CD8-positive, alpha-beta memory T cell (primary cell): ENCODE measurements around the gene PLIN5. TPM values are rescaled to one million over a fixed set of nuclear protein-coding genes. Genes with fewer than 3 reads are reported as not detected.

Experiments used
- CTCF ChIA-PET: fragments of 350-600 bp; sonication (Branson Sonifier 250); formaldehyde crosslinking; loops from one replicate; lab custom pipeline; 2021; ENCODE audit warnings: antibody characterized with exemption; lab: Charles Lee
- POLR2A ChIA-PET: fragments of 350-600 bp; sonication (Branson Sonifier 250); formaldehyde crosslinking; loops from one replicate; lab custom pipeline; 2021; ENCODE audit warnings: antibody characterized with exemption; lab: Charles Lee
- DNase-seq, 5 donors: peaks; one replicate each; pipeline versions ENCODE4 v3.0.0 to v3.0.0-alpha.2; 2020 to 2022; ENCODE audit warnings: mixed read lengths in 1 of 5
- H3K27ac ChIP-seq: one replicate; pipeline ENCODE4 v1.7.0; 2013; ENCODE audit warnings: low read depth, mild to moderate bottlenecking, low read length, moderate library complexity
- H3K27me3 ChIP-seq: 2 replicates; pipeline ENCODE4 v1.7.0; 2013; ENCODE audit warnings: low read length, mild to moderate bottlenecking; ENCODE audit not compliant: insufficient read depth, poor library complexity, severe bottlenecking
- H3K36me3 ChIP-seq: 2 replicates; pipeline ENCODE4 v1.7.0; 2013; ENCODE audit warnings: mild to moderate bottlenecking, low read length, moderate library complexity; ENCODE audit not compliant: insufficient read depth
- H3K4me1 ChIP-seq: 2 replicates; pipeline ENCODE4 v1.7.0; 2013; ENCODE audit warnings: mild to moderate bottlenecking, low read length, moderate library complexity; ENCODE audit not compliant: insufficient read depth
- H3K4me3 ChIP-seq: 2 replicates; pipeline ENCODE4 v1.7.0; 2013; ENCODE audit warnings: mild to moderate bottlenecking, low read length
- H3K9me3 ChIP-seq: 2 replicates; pipeline ENCODE4 v1.7.0; 2013; ENCODE audit warnings: mild to moderate bottlenecking, low read length
- H3K27ac Mint-ChIP-seq, 8 donors: one replicate each; pipeline ENCODE4 v1.8.0; 2020 to 2021; ENCODE audit warnings: mixed read lengths in 8 of 8, mild to moderate bottlenecking in 6 of 8, inconsistent platforms in 3 of 8, moderate library complexity in 3 of 8
- H3K27me3 Mint-ChIP-seq, 2 donors: one replicate each; pipeline ENCODE4 v1.8.0; 2020 to 2021; ENCODE audit warnings: mixed read lengths in 2 of 2, mild to moderate bottlenecking in 1 of 2, moderate library complexity in 1 of 2
- H3K36me3 Mint-ChIP-seq, 3 donors: one replicate each; pipeline ENCODE4 v1.8.0; 2020 to 2021; ENCODE audit warnings: mixed read lengths in 3 of 3, inconsistent platforms in 1 of 3, mild to moderate bottlenecking in 1 of 3
- H3K4me1 Mint-ChIP-seq, 3 donors: one replicate each; pipeline ENCODE4 v1.8.0; 2020 to 2021; ENCODE audit warnings: mixed read lengths in 3 of 3, inconsistent platforms in 1 of 3, mild to moderate bottlenecking in 1 of 3
- H3K4me3 Mint-ChIP-seq, 7 donors: one replicate each; pipeline ENCODE4 v1.8.0; 2020 to 2021; ENCODE audit warnings: mixed read lengths in 7 of 7, mild to moderate bottlenecking in 6 of 7, moderate library complexity in 4 of 7, inconsistent platforms in 2 of 7
- H3K9me3 Mint-ChIP-seq, 5 donors: one replicate each; pipeline ENCODE4 v1.8.0; 2020 to 2022; ENCODE audit warnings: mixed read lengths in 5 of 5, mild to moderate bottlenecking in 3 of 5, moderate library complexity in 2 of 5, inconsistent platforms in 1 of 5
- polyA plus RNA-seq: library from polyadenylated mRNA; unstranded; fragments of 300-500 nt; fragmentation: Illumina TruSeq; gene quantifications from one replicate; pipeline ENCODE4 v1.2.3, GENCODE V29; 2021
- total RNA-seq, 2 experiments: library from RNA; stranded (reverse); gene quantifications; one replicate each; pipeline ENCODE4 v1.2.3, GENCODE V29; 2021

Gene PLIN5
- total and polyA plus RNA-seq, 3 experiments from 2014 or later, result 0.29 TPM; not detected in 2

DNA sequence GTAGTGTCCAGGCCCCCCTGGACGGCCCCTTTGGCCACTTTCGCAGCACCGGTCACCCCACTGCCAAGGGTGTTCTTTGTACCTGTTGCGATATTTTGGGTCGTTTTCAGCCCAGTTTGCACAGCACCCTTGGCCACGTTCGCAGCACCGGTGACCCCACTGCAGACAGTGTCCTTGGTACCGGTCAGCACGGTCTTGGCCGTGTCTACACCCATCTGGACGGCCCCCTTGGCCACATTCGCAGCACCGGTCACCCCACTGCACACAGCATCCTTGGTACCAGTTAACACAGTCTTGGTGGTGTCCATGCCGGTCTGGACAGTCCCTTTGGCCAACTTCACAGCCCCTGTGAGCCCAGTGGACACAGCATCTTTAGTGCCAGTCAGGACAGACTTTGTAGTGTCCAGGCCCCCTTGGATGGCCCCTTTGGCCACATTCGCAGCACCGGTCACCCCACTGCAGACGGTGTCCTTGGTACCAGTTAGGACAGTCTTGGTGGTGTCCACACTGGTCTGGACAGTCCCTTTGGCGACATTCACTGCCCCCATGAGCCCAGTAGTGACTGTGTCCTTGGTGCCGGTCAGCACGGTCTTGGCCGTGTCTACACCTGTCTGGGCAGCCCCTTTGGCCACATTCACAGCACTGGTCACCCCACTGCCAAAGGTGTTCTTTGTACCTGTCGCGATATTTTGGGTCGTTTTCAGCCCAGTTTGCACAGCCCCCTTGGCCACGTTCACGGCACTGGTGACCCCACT is 23.5 kb downstream of the PLIN5 start:
- Histone ChIP-seq H3K4me3 (no peak overlapping the region), H3K27me3 (no peaks in the 10 kb centered on the region), H3K36me3 (no peaks in the 10 kb centered on the region), H3K27ac (no peak overlapping the region), H3K4me1 (no peaks in the 10 kb centered on the region), H3K9me3 (no peaks in the 10 kb centered on the region)
- Mint-ChIP-seq H3K9me3 (no peaks in the 10 kb centered on the region), H3K4me1 (no peaks in the 10 kb centered on the region), H3K27me3 (no peaks in the 10 kb centered on the region), H3K4me3 (no peak overlapping the region), H3K36me3 (peaks cover 0 to 3% (median 0%) of the 10 kb centered on the region in 3 donors), H3K27ac (no peak overlapping the region)
- no peak for DNase-seq
- ChIA-PET POLR2A (no interaction called here), CTCF (no interaction called here)

DNA sequence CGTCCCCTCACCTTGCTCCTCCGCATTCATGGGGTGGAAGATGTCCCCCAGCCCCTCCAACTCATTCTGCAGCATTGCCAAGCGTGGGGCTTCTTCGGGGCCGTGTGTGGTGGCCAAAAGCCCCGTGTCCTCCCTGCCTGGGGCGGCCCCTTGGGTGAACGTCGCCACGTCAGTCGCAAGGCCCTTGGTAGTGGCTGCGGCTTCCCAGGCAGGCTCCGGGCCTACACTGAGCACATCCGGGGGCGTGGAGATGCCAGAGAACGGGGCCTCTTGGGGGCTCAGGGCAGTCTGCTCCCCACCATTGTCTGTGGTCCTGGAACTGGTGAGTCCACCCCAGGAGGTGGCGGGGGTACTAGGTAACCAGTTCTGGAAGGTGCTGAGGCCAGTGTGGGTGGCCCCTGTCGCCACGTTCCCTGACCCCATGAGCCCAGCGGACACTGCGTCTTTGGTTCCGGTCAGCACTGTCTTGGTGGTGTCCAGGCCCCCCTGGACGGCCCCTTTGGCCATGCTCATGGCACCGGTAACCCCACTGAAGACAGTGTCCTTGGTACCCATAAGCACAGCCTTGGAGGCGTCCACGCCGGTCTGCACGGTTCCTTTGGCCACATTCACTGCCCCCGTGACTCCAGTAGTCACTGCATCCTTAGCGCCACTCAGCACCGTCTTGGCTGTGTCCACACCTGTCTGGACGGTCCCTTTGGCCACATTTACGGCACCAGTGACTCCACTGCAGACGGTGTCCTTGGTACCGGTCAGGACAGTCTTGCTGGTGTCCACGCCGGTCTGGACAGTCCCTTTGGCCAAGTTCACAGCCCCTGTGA is 24.4 kb downstream of the PLIN5 start:
- ChIA-PET POLR2A (no interaction called here), CTCF (no interaction called here)
- H3K4me3 ChIP-seq, result no peak overlapping the region
- no peak overlapping the region for H3K27ac Mint-ChIP-seq
- H3K9me3 ChIP-seq, result no peaks in the 10 kb centered on the region
- DNase-seq, result no peak
- no peaks in the 10 kb centered on the region for H3K9me3 Mint-ChIP-seq
- no peaks in the 10 kb centered on the region for H3K36me3 ChIP-seq
- no peak overlapping the region for H3K4me3 Mint-ChIP-seq
- H3K4me1 Mint-ChIP-seq, result no peaks in the 10 kb centered on the region
- H3K27me3 ChIP-seq, result no peaks in the 10 kb centered on the region
- no peaks in the 10 kb centered on the region for H3K27me3 Mint-ChIP-seq
- peaks cover 3 to 9% (median 4%) of the 10 kb centered on the region in 3 donors for H3K36me3 Mint-ChIP-seq
- no peak overlapping the region for H3K27ac ChIP-seq
- H3K4me1 ChIP-seq, result no peaks in the 10 kb centered on the region

DNA sequence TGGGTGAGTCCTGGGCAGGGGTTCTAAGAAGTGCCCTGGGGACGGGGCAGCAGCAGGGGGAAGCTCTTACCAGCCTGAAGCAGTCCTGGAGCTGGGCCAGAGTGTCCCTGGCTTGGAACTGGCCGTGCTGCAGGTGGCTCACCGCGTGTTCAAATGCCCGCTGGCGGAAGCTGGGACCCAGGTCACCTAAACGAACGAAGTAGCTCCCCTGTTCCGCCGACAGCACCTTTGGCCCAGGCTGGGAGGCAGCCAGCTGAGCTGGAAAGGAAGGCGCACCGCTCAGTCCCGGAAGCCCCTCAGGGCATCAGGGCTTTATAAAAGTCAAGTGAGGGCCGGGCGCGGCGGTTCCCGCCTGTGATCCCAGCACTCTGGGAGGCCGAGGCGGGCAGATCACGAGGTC is 26.3 kb downstream of the PLIN5 start:
- Histone ChIP-seq H3K4me1 (no peaks in the 10 kb centered on the region), H3K9me3 (no peaks in the 10 kb centered on the region), H3K27ac (no peak overlapping the region), H3K36me3 (no peaks in the 10 kb centered on the region), H3K27me3 (no peaks in the 10 kb centered on the region), H3K4me3 (no peak overlapping the region)
- Mint-ChIP-seq H3K36me3 (peaks cover 3 to 20% (median 4%) of the 10 kb centered on the region in 3 donors), H3K4me1 (no peaks in the 10 kb centered on the region), H3K27ac (no peak overlapping the region), H3K27me3 (no peaks in the 10 kb centered on the region), H3K9me3 (no peaks in the 10 kb centered on the region), H3K4me3 (no peak overlapping the region)
- no peak for DNase-seq
- ChIA-PET POLR2A (no interaction called here), CTCF (no interaction called here)

DNA sequence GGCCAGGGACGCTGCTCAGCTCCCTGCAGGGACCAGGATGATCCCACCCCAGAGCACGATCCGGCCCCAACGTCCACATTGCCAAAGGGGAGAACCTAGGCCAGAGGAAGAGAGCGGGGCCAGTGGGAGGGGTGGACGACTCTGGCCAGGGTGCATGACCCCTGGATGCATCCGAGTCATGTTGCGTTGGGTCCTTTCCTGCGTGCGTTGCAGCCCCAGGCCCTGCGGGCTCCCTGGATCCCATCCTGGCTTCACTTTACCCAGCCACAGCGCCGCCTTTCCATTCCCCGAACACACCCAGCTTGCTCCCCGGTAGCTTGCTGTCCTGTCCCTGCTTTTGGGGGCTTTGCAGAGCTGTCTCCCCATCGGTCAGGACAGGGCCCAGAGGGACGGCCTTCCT is 27.2 kb downstream of the PLIN5 start:
- Histone ChIP-seq H3K27ac (no peak overlapping the region), H3K4me3 (no peak overlapping the region), H3K9me3 (no peaks in the 10 kb centered on the region), H3K27me3 (no peaks in the 10 kb centered on the region), H3K36me3 (no peaks in the 10 kb centered on the region), H3K4me1 (no peaks in the 10 kb centered on the region)
- Mint-ChIP-seq H3K27me3 (no peaks in the 10 kb centered on the region), H3K27ac (no peak overlapping the region), H3K4me3 (no peak overlapping the region), H3K9me3 (no peaks in the 10 kb centered on the region), H3K36me3 (peaks cover 3 to 23% (median 4%) of the 10 kb centered on the region in 3 donors), H3K4me1 (no peaks in the 10 kb centered on the region)
- ChIA-PET CTCF (no interaction called here), POLR2A (no interaction called here)
- DNase-seq, result no peak

DNA sequence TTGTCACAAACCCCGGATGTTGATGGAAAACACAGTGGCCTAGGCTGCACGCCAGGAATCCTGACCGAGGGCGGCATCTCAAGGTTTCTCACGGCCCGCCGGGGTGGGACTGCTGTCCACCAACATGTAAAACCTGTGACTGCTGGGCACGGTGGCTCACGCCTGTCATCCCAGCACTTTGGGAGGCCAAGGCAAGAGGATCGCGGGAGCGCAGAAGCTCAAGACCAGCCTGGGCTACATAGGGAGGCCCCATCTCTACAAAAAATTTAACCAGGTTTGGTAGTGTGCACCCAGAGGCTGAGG is 27.9 kb downstream of the PLIN5 start:
- CTCF ChIA-PET, result no interaction called here
- Mint-ChIP-seq H3K4me3 (no peak overlapping the region), H3K4me1 (no peaks in the 10 kb centered on the region), H3K27me3 (no peaks in the 10 kb centered on the region), H3K27ac (no peak overlapping the region), H3K9me3 (no peaks in the 10 kb centered on the region), H3K36me3 (peaks cover 3 to 30% (median 4%) of the 10 kb centered on the region in 3 donors)
- H3K9me3 ChIP-seq, result no peaks in the 10 kb centered on the region
- no peak for DNase-seq
- H3K4me1 ChIP-seq, result no peaks in the 10 kb centered on the region
- H3K36me3 ChIP-seq, result no peaks in the 10 kb centered on the region
- H3K27ac ChIP-seq, result no peak overlapping the region
- H3K27me3 ChIP-seq, result no peaks in the 10 kb centered on the region
- no peak overlapping the region for H3K4me3 ChIP-seq
- POLR2A ChIA-PET, result no interaction called here

DNA sequence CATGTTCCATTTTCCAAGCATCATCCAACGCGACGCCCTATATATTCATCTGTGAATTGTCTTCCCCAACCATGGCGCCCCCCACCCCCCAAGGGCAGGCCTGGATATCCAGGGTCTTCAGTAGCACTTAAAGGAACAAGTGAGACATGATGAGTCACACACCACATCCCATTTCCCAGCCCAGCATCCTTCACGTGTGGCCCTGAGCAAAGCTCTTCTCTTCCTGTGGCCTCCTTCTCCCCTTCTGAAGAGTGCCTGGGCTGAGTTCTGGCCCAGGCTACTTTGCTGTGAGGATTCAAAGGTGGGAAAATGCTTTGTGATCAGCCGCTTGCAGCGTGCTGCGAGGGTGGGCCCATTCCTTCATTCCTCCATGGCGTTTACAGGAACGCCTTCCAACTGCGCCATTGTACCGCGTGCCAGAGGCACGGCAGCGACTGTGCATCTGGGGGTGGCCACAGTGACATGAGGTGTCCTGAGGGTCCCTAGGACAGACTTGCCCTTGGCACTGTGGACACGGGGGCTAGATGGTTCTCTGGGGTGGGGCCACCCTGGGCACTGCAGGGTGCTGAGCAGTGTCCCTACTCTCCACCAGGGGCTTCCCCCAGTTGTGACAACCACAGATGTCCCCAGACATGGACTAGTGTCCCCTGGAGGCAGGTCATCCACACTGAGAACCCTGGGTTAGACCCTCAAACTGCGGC is 28.4 kb downstream of the PLIN5 start:
- H3K9me3 ChIP-seq, result no peaks in the 10 kb centered on the region
- H3K4me3 ChIP-seq, result no peak overlapping the region
- Mint-ChIP-seq H3K9me3 (no peaks in the 10 kb centered on the region), H3K27ac (peak overlapping the region in 2 of 8 donors; percentile 59 to 89), H3K36me3 (peaks cover 3 to 32% (median 4%) of the 10 kb centered on the region in 3 donors), H3K4me3 (peak overlapping the region in 1 of 7 donors; percentile 77), H3K4me1 (no peaks in the 10 kb centered on the region), H3K27me3 (no peaks in the 10 kb centered on the region)
- H3K27me3 ChIP-seq, result no peaks in the 10 kb centered on the region
- H3K27ac ChIP-seq, result no peak overlapping the region
- ChIA-PET CTCF (no interaction called here), POLR2A (no interaction called here)
- no peaks in the 10 kb centered on the region for H3K4me1 ChIP-seq
- no peak for DNase-seq
- no peaks in the 10 kb centered on the region for H3K36me3 ChIP-seq

DNA sequence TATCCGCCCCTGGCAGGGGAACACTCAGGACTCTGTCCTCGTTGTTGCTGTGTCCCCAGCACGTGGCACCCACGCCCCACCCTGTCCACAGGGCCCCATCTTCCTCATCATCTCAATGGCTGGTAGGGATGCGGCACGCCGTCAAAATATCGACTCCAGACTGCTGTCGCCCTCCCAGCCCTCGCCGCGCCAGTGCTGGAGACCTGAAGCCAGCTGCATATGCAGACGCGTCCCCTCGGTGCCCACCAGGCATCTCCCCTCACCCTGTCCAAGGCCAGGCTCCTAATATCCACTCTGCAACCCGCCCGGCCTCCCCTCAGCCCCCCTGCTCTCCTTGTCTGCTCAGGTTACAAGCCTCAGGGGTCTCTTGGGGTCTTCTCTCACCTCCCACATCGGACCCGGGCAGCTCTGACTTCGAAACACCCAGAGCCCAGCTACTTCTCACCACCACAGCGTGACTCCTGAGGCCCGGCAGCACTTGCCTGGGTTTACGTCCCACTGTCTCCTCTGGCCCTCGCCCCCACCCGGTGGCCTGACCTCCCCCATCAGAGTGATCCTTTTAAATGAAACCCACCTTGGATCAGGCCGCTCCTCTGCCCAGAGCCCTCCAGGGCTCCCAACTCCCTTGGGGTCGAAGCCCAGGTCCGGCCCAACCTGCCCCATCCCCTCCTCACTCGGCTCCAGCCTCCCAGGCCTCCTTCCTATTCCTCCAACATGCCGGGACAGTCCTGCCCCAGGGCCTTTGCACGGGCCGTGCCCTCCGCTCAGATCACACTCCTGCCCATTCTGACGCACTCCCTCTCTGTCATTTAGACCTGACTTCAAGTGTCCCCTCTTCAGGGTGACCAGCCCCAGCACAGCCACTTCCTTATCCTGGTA is 29.2 kb downstream of the PLIN5 start:
- no peaks in the 10 kb centered on the region for H3K27me3 Mint-ChIP-seq
- H3K9me3 Mint-ChIP-seq, result no peaks in the 10 kb centered on the region
- H3K9me3 ChIP-seq, result no peaks in the 10 kb centered on the region
- H3K27me3 ChIP-seq, result no peaks in the 10 kb centered on the region
- peaks cover 3 to 34% (median 4%) of the 10 kb centered on the region in 3 donors for H3K36me3 Mint-ChIP-seq
- H3K36me3 ChIP-seq, result no peaks in the 10 kb centered on the region
- POLR2A ChIA-PET, result no interaction called here
- peak overlapping the region in 1 of 8 donors; percentile 89 for H3K27ac Mint-ChIP-seq
- H3K4me3 ChIP-seq, result no peak overlapping the region
- CTCF ChIA-PET, result no interaction called here
- no peak overlapping the region for H3K27ac ChIP-seq
- no peak overlapping the region for H3K4me3 Mint-ChIP-seq
- no peaks in the 10 kb centered on the region for H3K4me1 Mint-ChIP-seq
- no peaks in the 10 kb centered on the region for H3K4me1 ChIP-seq
- no peak for DNase-seq
